RWPE1 (cell line): ENCODE results near the gene ANKRD40.
A peak's percentile ranks its signal among the peaks of the same experiment; 100 is the strongest.

Experiments used
- CTCF ChIA-PET: fragments of 350-600 bp; sonication (Branson Sonifier 250); formaldehyde crosslinking; extraction: SDS; loops from one replicate; lab custom pipeline; 2021; lab: Yijun Ruan, JAX
- POLR2A ChIA-PET: fragments of 400-600 bp; formaldehyde crosslinking; extraction: SDS; loops from one replicate; lab custom pipeline; 2020; ENCODE audit warnings: antibody characterized with exemption; ENCODE audit not compliant: low non-redundant PET; lab: Yijun Ruan, JAX
- DNase-seq: peaks from one replicate; pipeline ENCODE4 v3.0.0; 2012; ENCODE audit warnings: low spot score
- H3K27ac ChIP-seq: fragments of 450-650 bp; 2 replicates; pipeline ENCODE4 v1.5.1; 2017
- CTCF ChIP-seq: fragments of 450-650 bp; conservative IDR thresholded peaks from 2 replicates; pipeline ENCODE4 v1.5.1; 2017; ENCODE audit warnings: low read depth, mild to moderate bottlenecking

The ANKRD40 gene

GRCh38 chr17:50680126-50680525, 27.6 kb downstream of the ANKRD40 start:
- DNase-seq: no peak
- H3K27ac ChIP-seq: peak overlapping the region; percentile 37; the same call in 1 of the 2 replicates
- CTCF ChIA-PET: no interaction called here
- POLR2A ChIA-PET: no interaction called here
- no peak for TF ChIP-seq CTCF

- H3K27ac ChIP-seq: peak overlapping the region; percentile 39
- ChIA-PET CTCF (interaction anchor here (0.6 to 0.9 kb wide), 3 partner anchors 15 to 200 kb away, joined by 3 to 4 read pairs (median 3); no protein-coding TSS in a partner anchor), POLR2A (interaction anchor here (0.7 kb wide), 1 partner anchor 175 kb away, joined by 3 read pairs; no protein-coding TSS in a partner anchor)
- TF ChIP-seq CTCF: no peak
- no peak for DNase-seq
These were observed 28.6 kb downstream of the ANKRD40 start for GRCh38 chr17:50679008-50679544.

- POLR2A ChIA-PET: interaction anchor here (0.7 kb wide), 1 partner anchor 175 kb away, joined by 5 read pairs; no protein-coding TSS in a partner anchor
- CTCF ChIA-PET: no interaction called here
These were observed 29.8 kb downstream of the ANKRD40 start for GRCh38 chr17:50677851-50678375.

GRCh38 chr17:50676065-50676975, 31.4 kb downstream of the ANKRD40 start:
- no peak for TF ChIP-seq CTCF
- ChIA-PET CTCF (no interaction called here), POLR2A (no interaction called here)
- peak overlapping the region; percentile 86 for H3K27ac ChIP-seq
- no peak for DNase-seq

More at GRCh38 chr17:50677851-50678375, 29.8 kb downstream of the ANKRD40 start:
- peak overlapping the region; percentile 39 for H3K27ac ChIP-seq
- no peak for DNase-seq
- TF ChIP-seq CTCF: no peak

- CTCF ChIA-PET: no interaction called here
- no peak for DNase-seq
- peak overlapping the region; percentile 86 for H3K27ac ChIP-seq
- POLR2A ChIA-PET: interaction anchor here (1.1 kb wide), 1 partner anchor 39 kb away, joined by 4 read pairs; no protein-coding TSS in a partner anchor
- no peak for TF ChIP-seq CTCF
These were observed 32.1 kb downstream of the ANKRD40 start for GRCh38 chr17:50675627-50676026.

GRCh38 chr17:50675190-50675589, 32.5 kb downstream of the ANKRD40 start:
- TF ChIP-seq CTCF: no peak
- ChIA-PET POLR2A (interaction anchor here (1.1 kb wide), 1 partner anchor 38 kb away, joined by 4 read pairs; no protein-coding TSS in a partner anchor), CTCF (no interaction called here)
- H3K27ac ChIP-seq: peak overlapping the region; percentile 86
- DNase-seq: no peak
